ENCODE measurements around the gene CYYR1.

Gene CYYR1

DNA sequence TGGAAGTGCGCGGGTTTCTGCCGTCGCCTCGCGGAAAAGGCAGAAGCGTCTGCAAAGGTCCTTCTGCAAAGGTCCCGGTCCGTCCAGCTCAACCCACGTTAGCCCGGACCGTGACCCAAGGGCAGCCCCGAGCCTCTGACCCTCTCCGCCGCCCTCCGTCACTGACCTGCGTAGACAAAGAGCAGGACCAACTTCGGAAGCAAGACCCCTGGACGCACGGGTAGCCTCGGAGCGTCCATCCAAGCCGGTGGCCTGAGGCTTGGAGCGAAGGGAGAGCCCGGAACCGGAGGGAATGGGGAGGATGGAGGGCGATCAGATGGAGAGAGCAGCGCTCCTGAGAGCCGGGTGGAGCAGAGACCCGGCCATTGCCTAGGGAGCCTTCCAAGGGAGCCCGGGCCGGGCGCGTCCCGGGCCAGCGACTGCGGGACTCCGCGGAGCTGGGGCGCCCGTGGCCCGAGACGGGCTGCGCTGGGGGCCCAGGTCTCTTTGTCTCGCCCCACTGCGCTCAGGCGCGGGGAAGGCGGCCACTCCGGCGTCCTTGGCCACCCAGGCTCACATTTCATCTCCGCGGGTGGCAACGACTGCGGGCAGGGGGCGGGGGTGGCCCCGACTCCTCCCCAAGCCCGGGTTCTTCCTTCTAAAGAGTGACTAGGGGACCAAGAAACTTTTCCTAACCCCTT lies at the start of gene CYYR1:
TSS of gene CYYR1 (minus strand) at position 585 of the 680 bp plus-strand sequence. CDS start at position 239, 346 bp downstream.
- TF ChIP-seq, protein P1, sequence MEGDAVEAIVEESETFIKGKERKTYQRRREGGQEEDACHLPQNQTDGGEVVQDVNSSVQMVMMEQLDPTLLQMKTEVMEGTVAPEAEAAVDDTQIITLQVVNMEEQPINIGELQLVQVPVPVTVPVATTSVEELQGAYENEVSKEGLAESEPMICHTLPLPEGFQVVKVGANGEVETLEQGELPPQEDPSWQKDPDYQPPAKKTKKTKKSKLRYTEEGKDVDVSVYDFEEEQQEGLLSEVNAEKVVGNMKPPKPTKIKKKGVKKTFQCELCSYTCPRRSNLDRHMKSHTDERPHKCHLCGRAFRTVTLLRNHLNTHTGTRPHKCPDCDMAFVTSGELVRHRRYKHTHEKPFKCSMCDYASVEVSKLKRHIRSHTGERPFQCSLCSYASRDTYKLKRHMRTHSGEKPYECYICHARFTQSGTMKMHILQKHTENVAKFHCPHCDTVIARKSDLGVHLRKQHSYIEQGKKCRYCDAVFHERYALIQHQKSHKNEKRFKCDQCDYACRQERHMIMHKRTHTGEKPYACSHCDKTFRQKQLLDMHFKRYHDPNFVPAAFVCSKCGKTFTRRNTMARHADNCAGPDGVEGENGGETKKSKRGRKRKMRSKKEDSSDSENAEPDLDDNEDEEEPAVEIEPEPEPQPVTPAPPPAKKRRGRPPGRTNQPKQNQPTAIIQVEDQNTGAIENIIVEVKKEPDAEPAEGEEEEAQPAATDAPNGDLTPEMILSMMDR (conservative IDR thresholded peaks at IDR 0.05; ENCODE audit: low read depth, low read length) = no peak

DNA sequence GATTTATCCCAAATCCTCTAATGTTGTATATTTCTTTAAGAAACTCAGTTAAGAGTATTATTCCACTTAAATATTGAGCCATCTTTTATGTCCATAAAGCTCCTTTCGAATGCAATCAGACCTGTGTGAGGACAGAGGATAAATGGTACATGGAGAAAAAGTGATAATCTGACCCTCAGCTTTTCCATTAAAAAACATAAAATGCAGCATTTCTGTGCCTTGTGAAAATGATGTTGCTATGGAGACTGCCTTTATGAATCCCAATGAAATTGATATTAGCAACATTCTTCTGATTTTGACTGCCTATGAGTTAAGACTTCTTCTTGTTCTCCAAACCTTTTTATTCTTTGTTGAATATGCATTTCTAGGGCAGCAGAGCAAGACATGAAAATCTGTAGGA lies 44.1 kb upstream of the CYYR1 start:
- TF ChIP-seq, protein P1 (conservative IDR thresholded peaks at IDR 0.05; ENCODE audit: low read depth, low read length) = no peak
- H3K4me3 ChIP-seq (ENCODE audit: low read length) = no peak overlapping the region
- DNase-seq (ENCODE audit: low read depth) = no peak

More for the DNA sequence above, at the start of gene CYYR1:
- no peak for DNase-seq (ENCODE audit: low read depth)
- H3K4me3 ChIP-seq (ENCODE audit: low read length) = peak within 1 kb of the TSS; percentile 63

DNA sequence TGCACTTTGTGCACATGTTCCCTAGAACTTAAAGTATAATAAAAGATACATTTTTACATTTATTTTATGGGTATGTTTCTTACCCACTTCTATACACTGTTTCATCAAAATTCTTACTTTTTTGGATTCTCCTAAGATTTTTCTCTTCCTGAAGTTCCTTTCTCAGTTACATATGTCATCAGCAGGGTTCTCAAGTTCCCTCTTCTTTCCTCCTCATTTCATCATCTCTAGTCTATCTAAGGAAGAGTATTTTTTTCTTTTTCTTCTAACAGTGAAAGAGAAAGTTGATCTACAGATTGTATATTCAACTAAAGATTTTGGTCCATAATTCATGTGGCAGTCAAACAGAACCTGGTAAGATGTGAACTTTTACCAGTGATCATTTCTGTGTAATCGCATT lies 41.2 kb upstream of the CYYR1 start:
- TF ChIP-seq, protein P1 (conservative IDR thresholded peaks at IDR 0.05; ENCODE audit: low read depth, low read length) = no peak
- DNase-seq (ENCODE audit: low read depth) = no peak
- H3K4me3 ChIP-seq (ENCODE audit: low read length) = no peak overlapping the region

DNA sequence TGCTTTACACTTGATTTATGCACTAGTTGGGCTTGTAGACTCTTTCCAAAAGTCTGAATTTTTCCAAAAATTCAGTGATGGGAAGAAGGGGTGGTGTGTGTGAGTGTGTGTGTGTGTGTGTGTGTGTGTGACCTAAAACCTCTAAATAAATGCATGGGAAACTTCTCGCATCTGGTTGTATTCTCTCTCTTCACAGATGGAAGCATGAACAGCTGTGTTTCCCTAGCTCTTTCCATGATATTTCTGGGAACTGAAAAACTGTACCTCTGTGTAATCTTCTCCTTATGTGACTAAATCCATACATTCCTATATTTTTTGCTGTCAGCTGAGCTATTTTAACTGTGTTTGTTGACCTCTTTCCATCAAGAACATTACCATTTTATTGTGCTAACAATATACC lies 26.2 kb upstream of the CYYR1 start:
- TF ChIP-seq, protein P1 (conservative IDR thresholded peaks at IDR 0.05; ENCODE audit: low read depth, low read length) = no peak
- DNase-seq (ENCODE audit: low read depth) = no peak

DNA sequence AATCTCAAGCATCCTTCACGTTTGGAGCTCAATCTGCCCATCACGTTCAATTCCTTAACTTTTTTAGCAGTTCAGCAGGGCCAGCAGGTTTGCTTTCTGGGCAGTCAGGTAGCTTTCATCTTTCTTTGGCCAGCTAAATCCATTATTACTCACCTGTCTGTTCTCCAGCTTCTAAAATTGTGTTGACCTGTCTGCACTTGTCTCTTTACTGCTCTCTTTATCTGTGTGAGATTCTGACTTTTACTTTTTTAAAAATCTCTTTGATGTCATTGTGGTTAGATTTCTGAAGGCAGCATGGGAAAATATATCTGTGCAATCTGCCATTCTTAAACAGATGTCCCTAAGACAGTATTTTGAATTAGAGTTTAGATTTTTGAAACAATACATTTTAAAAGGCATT lies 24.9 kb upstream of the CYYR1 start:
- H3K4me3 ChIP-seq (ENCODE audit: low read length) = no peak overlapping the region
- TF ChIP-seq, protein P1 (conservative IDR thresholded peaks at IDR 0.05; ENCODE audit: low read depth, low read length) = no peak
- DNase-seq (ENCODE audit: low read depth) = no peak

More for the DNA sequence above, 26.2 kb upstream of the CYYR1 start:
- H3K4me3 ChIP-seq (ENCODE audit: low read length) = no peak overlapping the region

DNA sequence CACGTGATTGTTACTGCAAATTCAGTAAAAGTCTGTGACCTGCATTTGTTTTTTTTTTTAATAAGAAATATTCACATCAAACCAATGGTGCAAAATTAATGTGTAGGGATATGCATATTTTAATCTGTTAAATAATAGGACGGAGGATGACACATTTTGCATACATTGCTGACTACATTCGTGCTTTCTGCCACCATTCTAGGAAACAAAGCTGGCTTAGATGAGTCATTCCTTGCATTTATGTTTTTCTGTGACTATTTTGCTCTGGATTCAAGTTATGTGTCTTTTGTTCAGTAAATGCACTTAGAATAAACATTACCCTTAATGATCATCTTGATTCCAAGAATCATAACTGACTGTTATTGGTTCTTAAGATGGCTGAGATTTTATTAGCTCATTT lies 23.9 kb upstream of the CYYR1 start:
- DNase-seq (ENCODE audit: low read depth) = no peak
- no peak overlapping the region for H3K4me3 ChIP-seq (ENCODE audit: low read length)
- TF ChIP-seq, protein P1 (conservative IDR thresholded peaks at IDR 0.05; ENCODE audit: low read depth, low read length) = no peak

DNA sequence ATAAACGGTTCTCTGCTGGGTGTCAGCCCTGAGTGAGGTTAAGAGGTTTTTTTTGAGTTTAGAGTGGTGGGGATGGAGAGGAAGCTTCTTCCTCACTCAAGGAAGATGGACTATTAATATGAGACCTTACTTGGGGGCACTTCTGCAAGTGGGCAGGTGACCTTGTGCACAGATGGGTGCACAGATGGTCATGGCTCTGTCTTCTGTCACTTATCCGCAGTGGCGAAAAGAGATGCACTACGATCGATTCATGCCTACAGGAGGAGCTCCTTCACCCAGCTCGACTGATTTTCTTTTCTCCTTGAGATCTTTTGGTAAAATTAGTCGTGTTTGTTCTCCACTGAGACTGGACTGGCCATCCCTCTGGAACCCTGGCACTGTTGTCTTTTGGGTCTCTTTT lies 22.9 kb upstream of the CYYR1 start:
- TF ChIP-seq, protein P1 (conservative IDR thresholded peaks at IDR 0.05; ENCODE audit: low read depth, low read length) = no peak
- H3K4me3 ChIP-seq (ENCODE audit: low read length) = no peak overlapping the region
- no peak for DNase-seq (ENCODE audit: low read depth)
